Regular cardiac myocyte (primary cell): ENCODE data around the gene SLC38A1. TPM values are rescaled to one million over a fixed set of nuclear protein-coding genes. Genes with fewer than 3 reads are reported as not detected.

Experiments used
- total RNA-seq: library from RNA; depleted of rRNA; stranded (reverse); fragments of >200 nt; gene quantifications from 2 replicates; pipeline ENCODE4 v1.2.3, GENCODE V29; 2014

SLC38A1 gene
- 25.9 and 33.5 TPM in 2 replicates for total RNA-seq

GRCh38 chr12:46268583-46269428 is at the start of gene SLC38A1:
SLC38A1 (minus strand) TSS chr12:46269043; CDS start chr12:46239800, 29,243 bp downstream.

Other genes with a start within 250 kb of the SLC38A1 start
- gene SLC38A2, start 103.7 kb upstream of the SLC38A1 start, total RNA-seq = 586 and 720 TPM in 2 replicates